ENCODE measurements around the gene APLF. TPM values are rescaled to one million over a fixed set of nuclear protein-coding genes. Genes with fewer than 3 reads are reported as not detected.
A peak's percentile ranks its signal among the peaks of the same experiment; 100 is the strongest.
"Not testable (repeated sequence)": the region's sequence is repeated elsewhere in the genome, so short reads cannot be mapped to it uniquely, and the experiment has no call there.

The APLF gene
- polyA plus RNA-seq, 4 donors = 0.27 to 2.5 (median 0.43) TPM

- 48 to 61% (median 50%) methylated on average over 1 of the region's 1 CpG for WGBS, 3 donors
- FAIRE-seq (no peak), DNase-seq (no peak)
- Histone ChIP-seq H3K27me3 (ENCODE audit: control insufficient read depth in 3 of 3, insufficient read depth in 3 of 3, low read length in 3 of 3) (no peaks in the 10 kb centered on the region), H3K27ac (ENCODE audit: low read depth in 1 of 3, low read length in 2 of 3) (no peak overlapping the region), H3K4me3 (ENCODE audit: low read depth in 1 of 3, low read length in 3 of 3) (no peak overlapping the region), H3K4me1 (ENCODE audit: control insufficient read depth in 3 of 3, insufficient read depth in 2 of 3, low read depth in 1 of 3, low read length in 2 of 3) (no peaks in the 10 kb centered on the region), H3K36me3 (ENCODE audit: control insufficient read depth in 3 of 3, insufficient read depth in 2 of 3, low read depth in 1 of 3, low read length in 3 of 3) (no peaks in the 10 kb centered on the region), H3K9me3 (ENCODE audit: control insufficient read depth in 2 of 2, insufficient read depth in 1 of 2, low read depth in 1 of 2, low read length in 1 of 2) (no peaks in the 10 kb centered on the region)
These were observed 81.0 kb downstream of the APLF start for GRCh38 chr2:68548396-68548795.

GRCh38 chr2:68553098-68553497 is 85.7 kb downstream of the APLF start:
- H3K36me3 ChIP-seq (ENCODE audit: control insufficient read depth in 3 of 3, insufficient read depth in 2 of 3, low read depth in 1 of 3, low read length in 3 of 3) = no peaks in the 10 kb centered on the region
- no peaks in the 10 kb centered on the region for H3K9me3 ChIP-seq (ENCODE audit: control insufficient read depth in 2 of 2, insufficient read depth in 1 of 2, low read depth in 1 of 2, low read length in 1 of 2)
- no peak overlapping the region for H3K4me3 ChIP-seq (ENCODE audit: low read depth in 1 of 3, low read length in 3 of 3)
- H3K27me3 ChIP-seq (ENCODE audit: control insufficient read depth in 3 of 3, insufficient read depth in 3 of 3, low read length in 3 of 3) = no peaks in the 10 kb centered on the region
- no peaks in the 10 kb centered on the region for H3K4me1 ChIP-seq (ENCODE audit: control insufficient read depth in 3 of 3, insufficient read depth in 2 of 3, low read depth in 1 of 3, low read length in 2 of 3)
- WGBS, 3 donors = 86 to 97% (median 92%) methylated on average over 1 of the region's 1 CpG
- DNase-seq (no peak), FAIRE-seq (peak; percentile 44)
- H3K27ac ChIP-seq (ENCODE audit: low read depth in 1 of 3, low read length in 2 of 3) = no peak overlapping the region

- not testable (repeated sequence) for H3K27me3 ChIP-seq (ENCODE audit: control insufficient read depth in 3 of 3, insufficient read depth in 3 of 3, low read length in 3 of 3); H3K27ac ChIP-seq (ENCODE audit: low read depth in 1 of 3, low read length in 2 of 3); DNase-seq; H3K4me1 ChIP-seq (ENCODE audit: control insufficient read depth in 3 of 3, insufficient read depth in 2 of 3, low read depth in 1 of 3, low read length in 2 of 3); H3K36me3 ChIP-seq (ENCODE audit: control insufficient read depth in 3 of 3, insufficient read depth in 2 of 3, low read depth in 1 of 3, low read length in 3 of 3); FAIRE-seq; H3K9me3 ChIP-seq (ENCODE audit: control insufficient read depth in 2 of 2, insufficient read depth in 1 of 2, low read depth in 1 of 2, low read length in 1 of 2); H3K4me3 ChIP-seq (ENCODE audit: low read depth in 1 of 3, low read length in 3 of 3)
- 95 to 98% (median 97%) methylated on average over 5 of the region's 5 CpGs for WGBS, 3 donors
These were observed 88.2 kb downstream of the APLF start for GRCh38 chr2:68555425-68556206.

- Histone ChIP-seq H3K36me3 (ENCODE audit: control insufficient read depth in 3 of 3, insufficient read depth in 2 of 3, low read depth in 1 of 3, low read length in 3 of 3) (no peaks in the 10 kb centered on the region), H3K4me1 (ENCODE audit: control insufficient read depth in 3 of 3, insufficient read depth in 2 of 3, low read depth in 1 of 3, low read length in 2 of 3) (peaks cover 0 to 3% (median 2%) of the 10 kb centered on the region in 3 donors), H3K27me3 (ENCODE audit: control insufficient read depth in 3 of 3, insufficient read depth in 3 of 3, low read length in 3 of 3) (no peaks in the 10 kb centered on the region), H3K9me3 (ENCODE audit: control insufficient read depth in 2 of 2, insufficient read depth in 1 of 2, low read depth in 1 of 2, low read length in 1 of 2) (no peaks in the 10 kb centered on the region), H3K4me3 (ENCODE audit: low read depth in 1 of 3, low read length in 3 of 3) (no peak overlapping the region), H3K27ac (ENCODE audit: low read depth in 1 of 3, low read length in 2 of 3) (no peak overlapping the region)
- DNase-seq (no peak), FAIRE-seq (no peak)
These were observed 89.0 kb downstream of the APLF start for GRCh38 chr2:68556381-68556780.

- Histone ChIP-seq H3K4me1 (ENCODE audit: control insufficient read depth in 3 of 3, insufficient read depth in 2 of 3, low read depth in 1 of 3, low read length in 2 of 3) (peaks cover 0 to 3% (median 2%) of the 10 kb centered on the region in 3 donors), H3K27me3 (ENCODE audit: control insufficient read depth in 3 of 3, insufficient read depth in 3 of 3, low read length in 3 of 3) (no peaks in the 10 kb centered on the region), H3K27ac (ENCODE audit: low read depth in 1 of 3, low read length in 2 of 3) (no peak overlapping the region), H3K9me3 (ENCODE audit: control insufficient read depth in 2 of 2, insufficient read depth in 1 of 2, low read depth in 1 of 2, low read length in 1 of 2) (no peaks in the 10 kb centered on the region), H3K4me3 (ENCODE audit: low read depth in 1 of 3, low read length in 3 of 3) (no peak overlapping the region), H3K36me3 (ENCODE audit: control insufficient read depth in 3 of 3, insufficient read depth in 2 of 3, low read depth in 1 of 3, low read length in 3 of 3) (no peaks in the 10 kb centered on the region)
- 90 to 98% (median 94%) methylated on average over 4 of the region's 4 CpGs for WGBS, 3 donors
- no peak for FAIRE-seq
- DNase-seq = no peak
These were observed 91.2 kb downstream of the APLF start for GRCh38 chr2:68558576-68558975.

- Histone ChIP-seq H3K9me3 (ENCODE audit: control insufficient read depth in 2 of 2, insufficient read depth in 1 of 2, low read depth in 1 of 2, low read length in 1 of 2) (no peaks in the 10 kb centered on the region), H3K4me1 (ENCODE audit: control insufficient read depth in 3 of 3, insufficient read depth in 2 of 3, low read depth in 1 of 3, low read length in 2 of 3) (peaks cover 0 to 3% (median 2%) of the 10 kb centered on the region in 3 donors), H3K27me3 (ENCODE audit: control insufficient read depth in 3 of 3, insufficient read depth in 3 of 3, low read length in 3 of 3) (no peaks in the 10 kb centered on the region), H3K36me3 (ENCODE audit: control insufficient read depth in 3 of 3, insufficient read depth in 2 of 3, low read depth in 1 of 3, low read length in 3 of 3) (no peaks in the 10 kb centered on the region), H3K27ac (ENCODE audit: low read depth in 1 of 3, low read length in 2 of 3) (no peak overlapping the region), H3K4me3 (ENCODE audit: low read depth in 1 of 3, low read length in 3 of 3) (no peak overlapping the region)
- FAIRE-seq (no peak), DNase-seq (no peak)
- 67 to 85% (median 81%) methylated on average over 2 of the region's 2 CpGs for WGBS, 3 donors
These were observed 92.3 kb downstream of the APLF start for GRCh38 chr2:68559692-68560091.

GRCh38 chr2:68560545-68560944 is 93.2 kb downstream of the APLF start:
- no peak overlapping the region for H3K27ac ChIP-seq (ENCODE audit: low read depth in 1 of 3, low read length in 2 of 3)
- 15 to 63% (median 37%) methylated on average over 2 of the region's 2 CpGs for WGBS, 3 donors
- FAIRE-seq (peak; percentile 10), DNase-seq (peak; percentile 41 to 46)
- H3K4me3 ChIP-seq (ENCODE audit: low read depth in 1 of 3, low read length in 3 of 3) = no peak overlapping the region
- no peaks in the 10 kb centered on the region for H3K36me3 ChIP-seq (ENCODE audit: control insufficient read depth in 3 of 3, insufficient read depth in 2 of 3, low read depth in 1 of 3, low read length in 3 of 3)
- H3K9me3 ChIP-seq (ENCODE audit: control insufficient read depth in 2 of 2, insufficient read depth in 1 of 2, low read depth in 1 of 2, low read length in 1 of 2) = no peaks in the 10 kb centered on the region
- H3K27me3 ChIP-seq (ENCODE audit: control insufficient read depth in 3 of 3, insufficient read depth in 3 of 3, low read length in 3 of 3) = no peaks in the 10 kb centered on the region
- H3K4me1 ChIP-seq (ENCODE audit: control insufficient read depth in 3 of 3, insufficient read depth in 2 of 3, low read depth in 1 of 3, low read length in 2 of 3) = peaks cover 0 to 3% (median 2%) of the 10 kb centered on the region in 3 donors

GRCh38 chr2:68561372-68561771 is 94.0 kb downstream of the APLF start:
- Histone ChIP-seq H3K27ac (ENCODE audit: low read depth in 1 of 3, low read length in 2 of 3) (no peak overlapping the region), H3K27me3 (ENCODE audit: control insufficient read depth in 3 of 3, insufficient read depth in 3 of 3, low read length in 3 of 3) (no peaks in the 10 kb centered on the region), H3K4me3 (ENCODE audit: low read depth in 1 of 3, low read length in 3 of 3) (no peak overlapping the region), H3K9me3 (ENCODE audit: control insufficient read depth in 2 of 2, insufficient read depth in 1 of 2, low read depth in 1 of 2, low read length in 1 of 2) (no peaks in the 10 kb centered on the region), H3K36me3 (ENCODE audit: control insufficient read depth in 3 of 3, insufficient read depth in 2 of 3, low read depth in 1 of 3, low read length in 3 of 3) (no peaks in the 10 kb centered on the region), H3K4me1 (ENCODE audit: control insufficient read depth in 3 of 3, insufficient read depth in 2 of 3, low read depth in 1 of 3, low read length in 2 of 3) (peaks cover 0 to 3% (median 2%) of the 10 kb centered on the region in 3 donors)
- 39 to 59% (median 45%) methylated on average over 3 of the region's 3 CpGs for WGBS, 3 donors
- FAIRE-seq (no peak), DNase-seq (no peak)

- 93 to 99% (median 94%) methylated on average over 2 of the region's 2 CpGs for WGBS, 3 donors
- no peak overlapping the region for H3K27ac ChIP-seq (ENCODE audit: low read depth in 1 of 3, low read length in 2 of 3)
- no peak overlapping the region for H3K4me3 ChIP-seq (ENCODE audit: low read depth in 1 of 3, low read length in 3 of 3)
- FAIRE-seq = no peak
- no peaks in the 10 kb centered on the region for H3K27me3 ChIP-seq (ENCODE audit: control insufficient read depth in 3 of 3, insufficient read depth in 3 of 3, low read length in 3 of 3)
- H3K4me1 ChIP-seq (ENCODE audit: control insufficient read depth in 3 of 3, insufficient read depth in 2 of 3, low read depth in 1 of 3, low read length in 2 of 3) = peaks cover 0 to 3% (median 2%) of the 10 kb centered on the region in 3 donors
- H3K36me3 ChIP-seq (ENCODE audit: control insufficient read depth in 3 of 3, insufficient read depth in 2 of 3, low read depth in 1 of 3, low read length in 3 of 3) = no peaks in the 10 kb centered on the region
- DNase-seq = no peak
- H3K9me3 ChIP-seq (ENCODE audit: control insufficient read depth in 2 of 2, insufficient read depth in 1 of 2, low read depth in 1 of 2, low read length in 1 of 2) = no peaks in the 10 kb centered on the region
These were observed 95.5 kb downstream of the APLF start for GRCh38 chr2:68562934-68563333.

Data from small intestine (tissue), 7 donors.